Smooth muscle cell (in vitro differentiated cells): Measurements from ENCODE around the gene UBE2K. TPM values are rescaled to one million over a fixed set of nuclear protein-coding genes. Genes with fewer than 3 reads are reported as not detected.

Source experiments
- DNase-seq: peaks from one replicate; lab custom pipeline; 2025; ENCODE audit not compliant: unreplicated experiment; lab: John Stamatoyannopoulos, UW
- H2AFZ ChIP-seq: fragments of 200-600 bp; sonication (generic); 2 replicates; pipeline ENCODE4 v1.6.0; 2016; ENCODE audit warnings: antibody characterized with exemption, low read depth, mild to moderate bottlenecking
- H3F3A ChIP-seq: fragments of 200-600 bp; sonication (generic); 2 replicates; pipeline ENCODE4 v1.6.0; 2017; ENCODE audit warnings: antibody characterized with exemption, low read depth
- H3K27ac ChIP-seq: fragments of 200-600 bp; sonication (generic); 2 replicates; pipeline ENCODE4 v1.5.1; 2016; ENCODE audit warnings: low read depth, mild to moderate bottlenecking
- H3K27me3 ChIP-seq: fragments of 200-600 bp; sonication (generic); 2 replicates; pipeline ENCODE4 v1.6.1; 2016; ENCODE audit warnings: low read depth, mild to moderate bottlenecking
- H3K36me3 ChIP-seq: fragments of 200-600 bp; sonication (generic); 2 replicates; pipeline ENCODE4 v1.5.1; 2016; ENCODE audit warnings: low read depth
- H3K4me1 ChIP-seq: fragments of 200-600 bp; sonication (generic); 2 replicates; pipeline ENCODE4 v1.5.1; 2016; ENCODE audit warnings: low read depth
- H3K4me2 ChIP-seq: fragments of 200-600 bp; sonication (generic); 2 replicates; pipeline ENCODE4 v1.6.0; 2016; ENCODE audit warnings: mild to moderate bottlenecking
- H3K4me3 ChIP-seq: fragments of 200-600 bp; sonication (generic); 2 replicates; pipeline ENCODE4 v1.5.1; 2016; ENCODE audit warnings: mild to moderate bottlenecking
- H3K79me2 ChIP-seq: fragments of 200-600 bp; sonication (generic); 2 replicates; pipeline ENCODE4 v1.6.0; 2016; ENCODE audit warnings: low read depth, mild to moderate bottlenecking
- H3K9ac ChIP-seq: fragments of 200-600 bp; sonication (generic); 2 replicates; pipeline ENCODE4 v1.6.0; 2016; ENCODE audit warnings: low read depth
- H3K9me3 ChIP-seq: fragments of 200-600 bp; sonication (generic); replicated peaks from 2 replicates; pipeline ENCODE4 v1.5.1; 2016; ENCODE audit warnings: low read depth
- H4K20me1 ChIP-seq: fragments of 200-600 bp; sonication (generic); 2 replicates; pipeline ENCODE4 v1.6.0; 2016; ENCODE audit warnings: low read depth
- WGBS: methylation state at CpG from one replicate; pipeline ENCODE4 v1.1.7; 2016; ENCODE audit warnings: low lambda C conversion rate; 5-methylcytosine and 5-hydroxymethylcytosine counted together
- polyA plus RNA-seq: library from polyadenylated mRNA; unstranded; fragments of >200 nt; fragmentation: Nextera tagmentation; extraction: Ambion mirVana; gene quantifications from 2 replicates; pipeline ENCODE4 v1.2.1, GENCODE V29; 2016
- total RNA-seq: library from RNA; depleted of rRNA; stranded (reverse); fragments of >200 nt; gene quantifications from 2 replicates; pipeline ENCODE4 v1.2.3, GENCODE V29; 2014
- TF ChIP-seq, protein P1 (sequence below): fragments of 200-600 bp; sonication (generic); IDR thresholded peaks from 2 replicates; pipeline ENCODE4 v1.5.1; 2017; ENCODE audit warnings: borderline replicate concordance, mild to moderate bottlenecking, antibody characterized with exemption; ENCODE audit not compliant: insufficient read depth, poor library complexity, severe bottlenecking

Gene UBE2K
- total and polyA plus RNA-seq, 2 experiments from 2014 or later, result 25.8 to 84.1 TPM

DNA sequence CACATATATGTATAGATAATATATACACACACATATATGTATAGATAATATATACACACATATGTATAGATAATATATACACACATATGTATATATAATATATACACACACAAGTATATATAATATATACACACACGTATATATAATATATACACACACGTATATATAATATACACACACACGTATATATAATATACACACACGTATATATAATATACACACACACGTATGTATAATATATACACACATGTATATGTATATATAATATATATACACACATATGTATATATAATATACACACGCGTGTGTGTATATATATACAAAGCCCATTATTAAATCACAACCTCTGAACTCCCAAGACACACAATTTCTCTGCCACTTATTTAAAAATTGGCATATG, 8.0 kb upstream of the UBE2K start:
- H3K27me3 ChIP-seq, result no peaks in the 10 kb centered on the region
- H3K36me3 ChIP-seq, result no peaks in the 10 kb centered on the region
- TF ChIP-seq, protein P1, sequence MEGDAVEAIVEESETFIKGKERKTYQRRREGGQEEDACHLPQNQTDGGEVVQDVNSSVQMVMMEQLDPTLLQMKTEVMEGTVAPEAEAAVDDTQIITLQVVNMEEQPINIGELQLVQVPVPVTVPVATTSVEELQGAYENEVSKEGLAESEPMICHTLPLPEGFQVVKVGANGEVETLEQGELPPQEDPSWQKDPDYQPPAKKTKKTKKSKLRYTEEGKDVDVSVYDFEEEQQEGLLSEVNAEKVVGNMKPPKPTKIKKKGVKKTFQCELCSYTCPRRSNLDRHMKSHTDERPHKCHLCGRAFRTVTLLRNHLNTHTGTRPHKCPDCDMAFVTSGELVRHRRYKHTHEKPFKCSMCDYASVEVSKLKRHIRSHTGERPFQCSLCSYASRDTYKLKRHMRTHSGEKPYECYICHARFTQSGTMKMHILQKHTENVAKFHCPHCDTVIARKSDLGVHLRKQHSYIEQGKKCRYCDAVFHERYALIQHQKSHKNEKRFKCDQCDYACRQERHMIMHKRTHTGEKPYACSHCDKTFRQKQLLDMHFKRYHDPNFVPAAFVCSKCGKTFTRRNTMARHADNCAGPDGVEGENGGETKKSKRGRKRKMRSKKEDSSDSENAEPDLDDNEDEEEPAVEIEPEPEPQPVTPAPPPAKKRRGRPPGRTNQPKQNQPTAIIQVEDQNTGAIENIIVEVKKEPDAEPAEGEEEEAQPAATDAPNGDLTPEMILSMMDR, result no peak
- H3K27ac ChIP-seq, result no peak overlapping the region
- H3K4me1 ChIP-seq, result no peaks in the 10 kb centered on the region
- WGBS, result 85% methylated on average over 7 of the region's 7 CpGs
- H2AFZ ChIP-seq, result no peak overlapping the region
- H3K9me3 ChIP-seq, result no peaks in the 10 kb centered on the region
- no peak for DNase-seq
- no peaks in the 10 kb centered on the region for H3K79me2 ChIP-seq
- no peak overlapping the region for H3K4me2 ChIP-seq
- no peaks in the 10 kb centered on the region for H4K20me1 ChIP-seq
- H3K4me3 ChIP-seq, result no peak overlapping the region
- H3F3A ChIP-seq, result no peaks in the 10 kb centered on the region
- H3K9ac ChIP-seq, result no peak overlapping the region

DNA sequence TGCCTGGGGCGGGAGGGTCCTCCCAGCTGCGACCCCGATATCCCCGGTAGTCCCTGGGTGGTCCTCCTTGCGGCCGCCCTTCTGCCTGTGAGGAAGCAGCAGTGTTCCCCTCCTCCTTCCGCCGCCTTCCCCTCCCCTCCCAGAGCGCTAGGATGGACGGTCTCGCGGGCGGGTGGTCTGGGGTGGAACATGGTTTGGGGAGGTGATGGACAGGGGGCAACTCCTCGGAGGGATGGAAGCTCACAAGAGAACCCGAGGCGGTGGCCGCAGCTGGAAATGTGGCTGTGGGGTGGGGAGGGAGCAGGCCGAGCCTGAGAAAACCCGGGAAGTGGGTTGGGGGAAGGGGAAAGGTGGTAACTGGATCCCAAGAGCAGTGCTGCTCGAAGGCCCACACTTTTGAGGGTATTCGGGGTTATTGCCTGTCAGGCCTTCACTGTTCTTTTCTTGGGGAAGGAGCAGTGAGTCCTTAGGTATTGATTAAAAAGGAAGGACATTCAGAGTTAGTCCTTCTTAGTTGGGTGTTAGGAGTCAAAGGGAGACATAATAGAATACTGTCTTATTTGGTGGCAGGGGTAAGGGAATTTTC, 581 bp downstream of the UBE2K start:
- TF ChIP-seq, protein P1, result no peak
- peak overlapping the region; percentile 94 for H3K9ac ChIP-seq
- DNase-seq, result peak; percentile 46
- H3K27ac ChIP-seq, result peak overlapping the region; percentile 90
- peaks cover 5% of the 10 kb centered on the region for H3F3A ChIP-seq
- peak overlapping the region; percentile 74 for H2AFZ ChIP-seq
- H3K27me3 ChIP-seq, result no peaks in the 10 kb centered on the region
- H4K20me1 ChIP-seq, result peaks cover 49% of the 10 kb centered on the region
- 1% methylated on average over 17 of the region's 21 CpGs for WGBS
- peaks cover 25% of the 10 kb centered on the region for H3K4me1 ChIP-seq
- peak overlapping the region; percentile 95 for H3K4me2 ChIP-seq
- no peaks in the 10 kb centered on the region for H3K36me3 ChIP-seq
- H3K4me3 ChIP-seq, result peak overlapping the region; percentile 98
- H3K9me3 ChIP-seq, result no peaks in the 10 kb centered on the region
- peaks cover 56% of the 10 kb centered on the region for H3K79me2 ChIP-seq

DNA sequence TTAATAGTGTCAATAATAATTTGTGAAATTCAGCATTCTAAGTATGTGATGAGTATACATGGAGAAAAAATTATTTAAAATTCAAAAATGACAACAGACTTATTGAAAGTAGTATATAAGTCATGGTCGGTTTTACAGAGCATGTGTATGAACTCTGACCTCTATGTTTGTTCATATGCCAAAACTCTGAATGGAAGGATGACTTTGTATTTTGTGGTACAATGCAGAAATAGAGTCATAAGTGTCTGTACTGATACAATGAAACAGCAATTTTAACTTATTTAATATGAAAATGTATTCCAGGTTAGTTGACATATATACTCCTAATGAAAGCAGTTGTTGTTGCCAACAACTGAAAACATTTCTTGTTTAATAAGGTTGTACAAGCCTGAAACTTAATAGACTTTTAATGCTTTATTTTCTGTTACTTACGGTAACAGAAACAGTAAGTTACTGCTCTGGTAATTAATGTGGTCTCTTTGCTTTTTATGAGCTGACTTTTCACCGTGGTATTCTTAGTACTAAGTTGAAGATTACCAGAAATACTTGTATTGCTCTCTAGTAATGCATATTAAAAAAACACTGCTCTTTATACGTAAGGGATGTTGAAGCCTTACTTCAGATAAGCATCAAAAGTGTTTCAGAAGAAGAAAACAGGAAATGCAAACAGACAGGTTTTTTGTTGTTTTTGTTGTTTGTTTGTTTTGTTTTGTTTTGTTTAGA, 1.9 kb downstream of the UBE2K start:
- DNase-seq, result no peak
- Histone ChIP-seq H3K9ac (peak overlapping the region; percentile 94), H4K20me1 (peaks cover 62% of the 10 kb centered on the region)

More for the DNA sequence above, 1.9 kb downstream of the UBE2K start:
- TF ChIP-seq, protein P1, result no peak
- WGBS, result 10% methylated on average over 4 of the region's 4 CpGs
- H3K4me1 ChIP-seq, result peaks cover 25% of the 10 kb centered on the region
- H3F3A ChIP-seq, result peaks cover 7% of the 10 kb centered on the region
- peak overlapping the region; percentile 98 for H3K4me3 ChIP-seq
- no peaks in the 10 kb centered on the region for H3K27me3 ChIP-seq
- H3K79me2 ChIP-seq, result peaks cover 69% of the 10 kb centered on the region
- H2AFZ ChIP-seq, result no peak overlapping the region
- peak overlapping the region; percentile 90 for H3K27ac ChIP-seq
- peak overlapping the region; percentile 95 for H3K4me2 ChIP-seq
- no peaks in the 10 kb centered on the region for H3K9me3 ChIP-seq
- no peaks in the 10 kb centered on the region for H3K36me3 ChIP-seq
